Suprapubic skin (tissue), 3 donors: ENCODE data around the gene VPS45.

Experiments used
- EP300 ChIP-seq: sonication (generic); formaldehyde crosslinking; IDR thresholded peaks from one replicate; pipeline ENCODE4 v1.6.1; 2017; ENCODE audit warnings: antibody characterized with exemption
- POLR2A ChIP-seq, 2 donors: fragments of 450-650 bp; IDR thresholded peaks; one replicate each; pipeline ENCODE4 v1.6.1; 2017; ENCODE audit warnings: antibody characterized with exemption in 2 of 2, mild to moderate bottlenecking in 2 of 2, moderate library complexity in 2 of 2
- TF ChIP-seq, protein P1 (sequence below), 2 donors: fragments of 200-600 bp in 1 of 2; fragments of 450-650 bp in 1 of 2; sonication (generic) in 1 of 2; IDR thresholded peaks; one replicate each; pipeline ENCODE4 v1.5.1; 2016 to 2019; ENCODE audit warnings: antibody characterized with exemption in 2 of 2, mild to moderate bottlenecking in 1 of 2, moderate library complexity in 1 of 2

DNA sequence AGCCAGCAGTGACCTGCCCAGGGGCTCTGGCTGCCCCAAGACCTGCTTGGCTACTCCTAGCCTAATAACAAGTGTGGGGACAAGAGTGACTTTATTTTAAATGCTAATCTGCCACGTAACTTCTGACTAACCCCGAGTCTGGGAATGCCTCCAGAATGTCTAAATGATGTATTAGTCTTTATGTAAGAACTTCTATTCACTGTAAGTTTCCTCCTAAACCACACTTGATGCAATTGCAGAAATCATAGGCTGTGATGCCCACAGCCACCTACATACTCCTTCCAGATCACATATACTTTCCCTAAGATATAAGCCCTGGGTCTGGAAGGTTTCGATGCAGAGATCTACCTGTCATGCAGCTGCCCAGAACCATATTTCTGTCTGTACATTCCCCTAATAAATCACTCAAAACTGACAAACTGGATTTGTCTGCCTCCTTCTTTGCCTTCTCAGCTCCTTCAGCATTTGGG is 5.9 kb upstream of the VPS45 start:
- TF ChIP-seq POLR2A (IDR thresholded peaks at IDR 0.05) = no peak
- TF ChIP-seq, protein P1, sequence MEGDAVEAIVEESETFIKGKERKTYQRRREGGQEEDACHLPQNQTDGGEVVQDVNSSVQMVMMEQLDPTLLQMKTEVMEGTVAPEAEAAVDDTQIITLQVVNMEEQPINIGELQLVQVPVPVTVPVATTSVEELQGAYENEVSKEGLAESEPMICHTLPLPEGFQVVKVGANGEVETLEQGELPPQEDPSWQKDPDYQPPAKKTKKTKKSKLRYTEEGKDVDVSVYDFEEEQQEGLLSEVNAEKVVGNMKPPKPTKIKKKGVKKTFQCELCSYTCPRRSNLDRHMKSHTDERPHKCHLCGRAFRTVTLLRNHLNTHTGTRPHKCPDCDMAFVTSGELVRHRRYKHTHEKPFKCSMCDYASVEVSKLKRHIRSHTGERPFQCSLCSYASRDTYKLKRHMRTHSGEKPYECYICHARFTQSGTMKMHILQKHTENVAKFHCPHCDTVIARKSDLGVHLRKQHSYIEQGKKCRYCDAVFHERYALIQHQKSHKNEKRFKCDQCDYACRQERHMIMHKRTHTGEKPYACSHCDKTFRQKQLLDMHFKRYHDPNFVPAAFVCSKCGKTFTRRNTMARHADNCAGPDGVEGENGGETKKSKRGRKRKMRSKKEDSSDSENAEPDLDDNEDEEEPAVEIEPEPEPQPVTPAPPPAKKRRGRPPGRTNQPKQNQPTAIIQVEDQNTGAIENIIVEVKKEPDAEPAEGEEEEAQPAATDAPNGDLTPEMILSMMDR (IDR thresholded peaks at IDR 0.05) = no peak
- no peak for TF ChIP-seq EP300
